ENCODE measurements around the gene ANKRD55. TPM values are rescaled to one million over a fixed set of nuclear protein-coding genes. Genes with fewer than 3 reads are reported as not detected.

ANKRD55 gene
- total and polyA plus RNA-seq, 9 of the 15 experiments (the other 6 are each of a cell fraction or from before 2014, with no cell fraction given): 3.4 to 10.6 (median 6.5) TPM

GRCh38 chr5:56112526-56113121 lies 120.5 kb downstream of the ANKRD55 start:
- Histone ChIP-seq H3K79me2 (ENCODE audit: control insufficient read depth, insufficient read depth, low read length) (no peaks in the 10 kb centered on the region; the same call in 2 of the 3 replicates), H3K9me1 (ENCODE audit: control insufficient read depth, insufficient read depth, low read length) (no peaks in the 10 kb centered on the region), H2AFZ (ENCODE audit: low read depth, low read length) (no peak overlapping the region), H3K9me3 (replicated peaks; ENCODE audit: control insufficient read depth, insufficient read depth, low read depth, low read length) (no peaks in the 10 kb centered on the region), H4K20me1 (replicated peaks; ENCODE audit: control insufficient read depth, insufficient read depth, low read length) (no peaks in the 10 kb centered on the region), H3K27me3 (ENCODE audit: control insufficient read depth in 2 of 2, insufficient read depth in 2 of 2, low read length in 2 of 2) (no peaks in the 10 kb centered on the region), H3K4me3 (no peak overlapping the region), H3K27ac (ENCODE audit: extremely low read depth, low read depth, low read length) (no peak overlapping the region), H3K9ac (ENCODE audit: insufficient read depth in 1 of 2, low read depth in 2 of 2, low read length in 2 of 2) (no peak overlapping the region), H3K4me2 (ENCODE audit: insufficient read depth, low read length) (no peak overlapping the region), H3K4me1 (replicated peaks in 1 of 2; ENCODE audit: control insufficient read depth in 2 of 2, insufficient read depth in 2 of 2, low read length in 2 of 2) (peaks cover 3 to 9% of the 10 kb centered on the region in 2 experiments; a peak in 3 of 5 replicates), H3K36me3 (ENCODE audit: control insufficient read depth, insufficient read depth, low read length) (no peaks in the 10 kb centered on the region)
- DNase-seq (ENCODE audit: extremely low read depth in 1 of 4, low spot score in 3 of 4) (no peak), ATAC-seq (no peak), FAIRE-seq (no peak)
- ChIA-PET CTCF (ENCODE audit: low intra/inter-chr PET ratio) (no interaction called here), POLR2A (interaction anchor here (0.6 kb wide), 1 partner anchor 12 kb away, joined by 3 read pairs; no protein-coding TSS in a partner anchor)
- 76% methylated on average over 10 of the region's 11 CpGs for WGBS (ENCODE audit: insufficient coverage, low coverage, missing lambda C conversion rate)
- in situ Hi-C loops (cut with MboI) (no loop called here), intact Hi-C loops (cut with micrococcal nuclease) (no loop called here)
- BruUV-seq (replicated peaks): no TSS peak
- TF ChIP-seq EGR1 (conservative IDR thresholded peaks at IDR 0.05) (no peak), CEBPB (tag; IDR thresholded peaks at IDR 0.05) (peak; percentile 53; the same call in 1 of the 2 replicates), FOXK2 (conservative IDR thresholded peaks at IDR 0.05 in 1 of 2, IDR thresholded peaks at IDR 0.05 in 1 of 2; ENCODE audit: low read depth in 2 of 2) (no peak), CEBPG (CRISPR knock-in tag; IDR thresholded peaks at IDR 0.05) (no peak), CEBPG (tag; conservative IDR thresholded peaks at IDR 0.05 in 1 of 2, IDR thresholded peaks at IDR 0.05 in 1 of 2) (peak in 1 of 2 experiments; percentile 49; a peak in 2 of 4 replicates)

- no peaks in the 10 kb centered on the region for H3K36me3 ChIP-seq (ENCODE audit: control insufficient read depth, insufficient read depth, low read length)
- H4K20me1 ChIP-seq (replicated peaks; ENCODE audit: control insufficient read depth, insufficient read depth, low read length): no peaks in the 10 kb centered on the region
- no peaks in the 10 kb centered on the region for H3K9me1 ChIP-seq (ENCODE audit: control insufficient read depth, insufficient read depth, low read length)
- intact Hi-C loops (cut with micrococcal nuclease) (no loop called here), in situ Hi-C loops (cut with MboI) (no loop called here)
- WGBS (ENCODE audit: insufficient coverage, low coverage, missing lambda C conversion rate): 52% methylated on average over 9 of the region's 9 CpGs
- no peak overlapping the region for H2AFZ ChIP-seq (ENCODE audit: low read depth, low read length)
- ATAC-seq (no peak), DNase-seq (ENCODE audit: extremely low read depth in 1 of 4, low spot score in 3 of 4) (no peak), FAIRE-seq (no peak)
- no peak overlapping the region for H3K4me2 ChIP-seq (ENCODE audit: insufficient read depth, low read length)
- no peak overlapping the region for H3K27ac ChIP-seq (ENCODE audit: extremely low read depth, low read depth, low read length)
- ChIA-PET CTCF (ENCODE audit: low intra/inter-chr PET ratio) (no interaction called here), POLR2A (interaction anchor here (0.7 to 1.0 kb wide), 2 partner anchors 13 to 26 kb away, joined by 3 to 5 read pairs; no protein-coding TSS in a partner anchor)
- H3K79me2 ChIP-seq (ENCODE audit: control insufficient read depth, insufficient read depth, low read length): no peaks in the 10 kb centered on the region; the same call in 2 of the 3 replicates
- no TSS peak for BruUV-seq (replicated peaks)
- no peak overlapping the region for H3K9ac ChIP-seq (ENCODE audit: insufficient read depth in 1 of 2, low read depth in 2 of 2, low read length in 2 of 2)
- H3K9me3 ChIP-seq (replicated peaks; ENCODE audit: control insufficient read depth, insufficient read depth, low read depth, low read length): no peaks in the 10 kb centered on the region
- H3K4me1 ChIP-seq (replicated peaks in 1 of 2; ENCODE audit: control insufficient read depth in 2 of 2, insufficient read depth in 2 of 2, low read length in 2 of 2): no peaks in the 10 kb centered on the region; a peak in 1 of 5 replicates
- H3K27me3 ChIP-seq (ENCODE audit: control insufficient read depth in 2 of 2, insufficient read depth in 2 of 2, low read length in 2 of 2): no peaks in the 10 kb centered on the region
- H3K4me3 ChIP-seq: no peak overlapping the region
- TF ChIP-seq SAFB2 (IDR thresholded peaks at IDR 0.05; ENCODE audit: borderline replicate concordance, low read depth, low read length, severe bottlenecking) (no peak), XRCC3 (IDR thresholded peaks at IDR 0.05) (no peak), EP400 (IDR thresholded peaks at IDR 0.05) (no peak), DIDO1 (tag; IDR thresholded peaks at IDR 0.05; ENCODE audit: low read depth) (no peak), ATF7 (IDR thresholded peaks at IDR 0.05) (peak; percentile 67; the same call in 1 of the 2 replicates), ATF3 (IDR thresholded peaks at IDR 0.05) (peak; percentile 72), ATF3 (CRISPR knock-in tag; conservative IDR thresholded peaks at IDR 0.05) (no peak), ZBTB17 (CRISPR knock-in tag; IDR thresholded peaks at IDR 0.05) (0 out of 2 replicates have a peak, but pooled peaks have one; percentile 0), MEF2D (tag; conservative IDR thresholded peaks at IDR 0.05; ENCODE audit: low read depth) (no peak), CGGBP1 (CRISPR knock-in tag; IDR thresholded peaks at IDR 0.05) (no peak), PTTG1 (tag; IDR thresholded peaks at IDR 0.05; ENCODE audit: low read depth) (no peak), SETDB1 (IDR thresholded peaks at IDR 0.05; ENCODE audit: low read length) (no peak)
Observed at GRCh38 chr5:56111404-56111781, 121.7 kb downstream of the ANKRD55 start.

All from K562 (cell line).